Activated effector memory CD4-positive, alpha-beta T cell treated with Interleukin-2 at 50 U/mL for 16 hours (primary cell): Measurements from ENCODE around the gene PPP1R12C.
A peak's percentile ranks its signal among the peaks of the same experiment; 100 is the strongest.

ENCODE experiments used
- DNase-seq: peaks from one replicate; pipeline ENCODE4 v3.0.0-alpha.2; 2020

The PPP1R12C gene

DNA sequence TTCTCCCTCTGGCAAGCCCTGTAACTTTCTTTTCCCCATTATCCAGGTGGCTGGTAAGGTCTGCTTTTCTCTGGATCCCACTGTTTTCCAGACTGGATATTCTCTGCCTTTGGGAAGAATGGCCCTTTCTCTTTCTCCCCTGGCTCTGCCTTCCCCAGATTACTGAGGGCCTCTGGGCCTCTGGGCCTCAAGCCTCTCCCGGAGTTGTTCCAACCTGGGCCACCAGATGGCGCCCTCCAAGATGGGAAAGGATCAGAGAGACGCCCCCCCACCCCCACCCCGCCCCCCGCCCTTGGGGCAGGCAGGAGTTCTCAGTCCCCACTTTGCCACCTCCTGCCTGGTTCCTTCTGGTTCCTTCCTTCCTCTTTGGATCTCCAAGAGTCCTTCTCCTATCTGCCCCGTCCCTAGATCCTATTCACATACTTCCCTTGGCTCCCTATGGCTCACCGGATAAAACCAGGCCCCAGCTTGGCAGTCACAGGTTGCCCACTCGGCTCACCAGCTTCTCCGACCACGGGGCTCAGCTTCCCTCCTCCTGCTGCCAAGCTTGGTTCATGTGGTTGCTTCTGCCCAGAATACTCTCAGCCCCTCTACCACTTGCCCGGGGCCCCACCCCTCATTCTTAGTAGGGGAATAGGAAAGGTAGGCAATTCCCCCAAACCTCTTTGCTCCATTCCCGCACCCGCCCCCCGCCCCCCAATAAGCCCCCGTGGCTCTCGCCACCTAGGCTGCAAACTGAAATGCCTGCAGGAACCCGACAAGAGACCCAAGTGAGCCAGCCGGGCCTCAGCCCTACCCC, 28.7 kb downstream of the PPP1R12C start:
- peak; percentile 62 for DNase-seq

DNA sequence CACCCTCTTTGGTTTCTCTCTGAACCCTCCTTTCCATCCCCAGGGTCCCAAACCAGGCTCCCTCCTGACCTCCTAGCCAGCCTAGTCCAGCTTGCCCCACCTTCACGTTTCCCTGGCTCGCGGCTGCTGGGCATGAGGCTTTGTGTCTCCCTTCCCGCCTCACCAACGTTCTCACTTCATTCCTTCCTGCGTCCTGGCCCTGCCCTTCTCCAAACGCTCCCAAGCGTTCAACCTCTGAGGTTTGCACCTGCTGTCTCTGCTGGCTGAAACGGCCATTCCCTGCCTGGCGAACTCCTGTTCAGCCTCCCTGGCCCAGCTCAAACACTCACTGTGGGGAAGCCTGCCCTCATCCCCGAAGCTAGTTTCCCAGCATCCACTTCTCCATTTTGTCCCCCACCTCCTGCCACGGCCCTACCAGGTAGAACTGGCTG, 29.4 kb downstream of the PPP1R12C start:
- no peak for DNase-seq

DNA sequence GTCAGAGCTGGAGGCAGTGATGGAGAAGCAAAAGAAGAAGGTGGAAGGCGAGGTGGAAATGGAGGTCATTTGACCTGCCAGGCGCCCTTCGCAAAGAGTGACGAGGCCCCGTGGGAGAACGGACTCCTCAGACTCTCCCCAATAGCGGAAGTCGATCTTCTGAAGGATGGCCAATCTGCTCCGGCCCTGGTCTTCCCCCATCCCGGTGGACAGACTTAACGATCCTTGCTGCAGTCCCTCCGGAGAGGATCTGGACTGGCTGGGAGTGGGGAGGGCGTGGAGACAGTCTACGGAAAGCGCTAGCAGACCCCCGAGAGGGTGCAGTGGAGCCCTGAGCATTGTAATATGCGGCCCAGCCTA, 29.9 kb downstream of the PPP1R12C start:
- DNase-seq = no peak

DNA sequence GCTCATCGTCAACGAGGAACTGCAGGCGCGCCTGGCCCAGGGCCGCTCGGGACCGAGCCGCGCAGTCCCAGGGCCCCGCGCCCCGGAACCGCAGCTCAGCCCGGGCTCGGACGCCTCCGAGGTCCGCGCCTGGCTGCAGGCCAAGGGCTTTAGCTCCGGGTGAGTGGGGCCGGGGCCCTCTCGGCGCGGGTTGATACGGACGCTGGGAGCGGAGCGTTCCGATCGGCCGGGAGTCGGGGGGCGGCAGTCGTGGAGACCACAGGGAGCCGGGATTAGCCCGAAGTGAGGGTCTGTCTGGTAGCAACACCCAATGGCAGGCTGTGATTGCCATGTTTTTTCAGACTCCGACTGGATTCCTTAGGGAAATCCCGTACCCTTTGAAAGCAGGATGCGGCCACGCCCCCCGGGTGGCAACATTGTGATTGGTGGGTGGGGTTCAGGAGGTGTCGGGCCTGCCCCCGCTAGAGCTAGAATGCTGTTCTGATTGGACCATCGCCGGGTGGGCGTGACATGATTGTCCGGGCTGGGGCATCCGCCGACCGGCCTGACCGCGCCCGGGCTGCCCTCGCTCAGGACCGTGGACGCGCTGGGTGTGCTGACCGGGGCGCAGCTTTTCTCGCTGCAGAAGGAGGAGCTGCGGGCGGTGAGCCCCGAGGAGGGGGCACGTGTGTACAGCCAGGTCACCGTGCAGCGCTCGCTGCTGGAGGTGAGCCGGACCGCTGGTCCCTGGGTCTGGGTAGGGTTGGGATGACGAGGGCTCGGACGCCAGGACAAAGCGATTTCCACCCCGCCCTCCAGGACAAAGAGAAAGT, 30.5 kb downstream of the PPP1R12C start:
- DNase-seq = peak; percentile 28

DNA sequence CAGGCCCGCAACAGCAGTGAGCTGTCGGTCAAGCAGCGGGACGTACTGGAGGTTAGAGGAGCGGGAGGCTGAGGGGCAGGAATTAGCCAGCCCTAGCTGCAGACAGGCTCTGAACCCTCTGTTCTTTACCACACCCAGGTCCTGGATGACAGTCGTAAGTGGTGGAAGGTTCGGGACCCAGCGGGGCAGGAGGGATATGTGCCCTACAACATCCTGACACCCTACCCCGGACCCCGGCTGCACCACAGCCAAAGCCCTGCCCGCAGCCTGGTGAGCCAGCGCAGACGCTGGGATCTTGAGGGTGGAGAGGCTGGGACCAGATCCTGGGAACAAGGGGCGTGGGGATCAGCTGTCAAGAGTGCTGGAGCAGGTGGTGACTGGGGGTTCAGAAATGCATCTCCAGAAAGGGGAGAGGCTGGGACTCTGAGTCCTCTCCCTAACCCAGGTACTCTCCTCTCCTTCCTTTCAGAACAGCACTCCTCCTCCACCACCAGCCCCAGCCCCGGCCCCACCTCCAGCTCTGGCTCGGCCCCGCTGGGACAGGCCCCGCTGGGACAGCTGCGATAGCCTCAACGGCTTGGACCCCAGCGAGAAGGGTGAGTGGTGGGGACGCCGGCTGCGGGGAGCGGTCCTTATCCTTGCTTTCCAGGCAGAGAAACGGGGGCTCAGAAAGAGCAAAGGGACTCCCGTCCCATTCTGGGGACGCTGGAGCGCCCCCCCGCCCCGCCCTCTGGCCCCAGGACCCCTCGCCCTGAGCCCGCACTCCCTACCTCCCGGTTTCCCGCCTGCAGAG, 31.3 kb downstream of the PPP1R12C start:
- DNase-seq = no peak

DNA sequence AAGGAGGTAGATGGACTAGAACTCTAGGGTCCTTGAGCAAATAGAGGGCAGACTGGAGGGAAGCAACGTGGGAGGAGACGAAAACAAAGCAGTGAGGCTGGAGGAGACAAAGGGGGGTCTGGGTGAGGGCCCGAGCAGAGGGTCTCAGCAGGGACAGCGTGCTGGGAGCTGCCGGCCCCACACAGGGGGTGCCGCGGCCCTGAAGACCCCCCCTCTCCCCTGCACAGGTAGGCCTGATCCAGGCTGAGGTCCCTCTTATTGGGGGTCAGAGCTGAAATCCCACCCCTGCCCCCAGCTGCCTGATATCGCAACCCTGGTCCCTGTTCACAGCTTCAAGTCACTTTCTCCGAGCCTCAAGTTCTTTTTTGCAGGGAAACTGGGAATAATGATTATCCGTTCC, 33.0 kb downstream of the PPP1R12C start:
- DNase-seq = no peak

DNA sequence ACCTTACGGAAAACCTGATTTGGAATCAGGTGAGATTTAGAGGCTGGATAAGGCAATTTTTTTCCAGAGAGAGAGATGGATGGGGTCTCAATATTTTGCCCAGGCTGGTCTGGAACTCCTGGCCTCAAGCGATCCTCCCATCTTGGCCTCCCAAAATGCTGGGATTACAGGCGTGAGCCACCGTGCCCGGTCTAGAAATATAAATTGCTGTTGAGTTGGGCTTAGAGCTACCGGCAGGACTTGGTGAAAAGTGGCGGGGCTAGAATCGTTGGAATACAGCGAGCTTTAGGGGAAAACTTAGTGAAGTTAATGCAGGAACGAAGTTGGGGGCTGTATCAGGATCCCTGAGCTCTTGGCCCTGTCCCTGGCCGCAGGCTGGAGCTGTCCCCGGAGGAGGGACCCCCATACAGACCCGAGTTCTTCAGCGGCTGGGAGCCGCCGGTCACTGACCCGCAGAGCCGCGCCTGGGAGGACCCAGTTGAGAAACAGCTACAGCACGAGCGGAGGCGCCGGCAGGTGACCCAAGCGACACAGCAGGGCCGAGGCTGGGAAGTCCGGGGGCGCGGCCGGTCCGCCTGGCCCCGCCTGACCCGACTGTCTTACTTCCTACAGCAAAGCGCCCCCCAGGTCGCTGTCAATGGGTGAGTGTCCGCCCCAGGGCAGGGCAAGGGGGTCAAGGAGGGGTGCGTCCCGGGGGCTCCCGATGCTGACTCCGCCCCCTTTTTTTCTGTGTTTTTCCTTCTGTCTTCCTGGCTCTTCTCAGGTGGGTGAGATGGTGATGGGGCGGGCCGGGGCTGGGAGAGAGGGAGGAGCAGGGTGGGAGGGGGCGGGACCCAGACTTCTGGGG, 34.2 kb downstream of the PPP1R12C start:
- DNase-seq = no peak

DNA sequence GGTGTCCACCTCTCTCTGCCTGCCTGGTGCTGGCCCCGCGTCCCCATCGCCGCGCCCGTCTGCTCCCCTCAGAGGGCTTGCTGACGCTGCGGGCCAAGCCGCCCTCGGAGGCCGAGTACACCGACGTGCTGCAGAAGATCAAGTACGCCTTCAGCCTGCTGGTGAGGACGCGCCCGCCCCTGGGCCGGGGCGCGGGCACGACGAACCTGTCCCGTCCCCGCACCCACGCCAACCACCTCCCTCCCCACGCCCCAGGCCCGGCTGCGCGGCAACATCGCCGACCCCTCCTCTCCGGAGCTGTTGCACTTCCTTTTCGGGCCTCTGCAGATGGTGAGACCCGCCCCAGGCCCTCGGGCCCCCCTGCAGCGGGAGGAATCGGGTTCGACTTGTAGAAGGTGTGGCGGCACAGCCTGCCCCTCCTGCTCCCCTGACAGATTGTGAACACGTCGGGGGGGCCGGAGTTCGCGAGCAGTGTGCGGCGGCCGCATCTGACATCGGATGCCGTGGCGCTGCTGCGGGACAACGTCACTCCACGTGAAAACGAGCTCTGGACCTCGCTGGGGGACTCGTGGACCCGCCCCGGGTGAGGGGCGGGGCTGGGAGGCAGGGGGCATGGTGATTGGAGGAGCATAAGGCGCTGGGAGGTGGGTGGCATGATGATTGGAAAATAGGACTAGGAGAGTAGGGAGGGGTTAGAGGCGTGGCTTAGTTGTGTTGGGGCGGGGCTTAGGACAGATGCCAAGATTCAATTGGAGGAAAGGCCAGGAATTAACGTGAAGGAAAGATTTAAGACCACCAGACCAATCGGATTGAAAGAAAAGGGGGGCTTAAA, 35.2 kb downstream of the PPP1R12C start:
- DNase-seq = no peak

DNA sequence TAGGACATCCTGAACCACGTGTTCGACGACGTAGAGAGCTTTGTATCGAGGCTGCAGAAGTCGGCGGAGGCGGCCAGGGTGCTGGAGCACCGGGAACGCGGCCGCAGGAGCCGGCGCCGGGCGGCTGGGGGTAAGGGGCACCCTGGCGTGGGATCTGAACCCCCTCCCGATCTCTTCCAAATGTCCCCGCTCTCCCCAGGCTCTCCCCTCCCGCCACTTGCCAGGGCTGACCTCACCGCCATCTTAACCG, 35.7 kb downstream of the PPP1R12C start:
- DNase-seq = no peak

DNA sequence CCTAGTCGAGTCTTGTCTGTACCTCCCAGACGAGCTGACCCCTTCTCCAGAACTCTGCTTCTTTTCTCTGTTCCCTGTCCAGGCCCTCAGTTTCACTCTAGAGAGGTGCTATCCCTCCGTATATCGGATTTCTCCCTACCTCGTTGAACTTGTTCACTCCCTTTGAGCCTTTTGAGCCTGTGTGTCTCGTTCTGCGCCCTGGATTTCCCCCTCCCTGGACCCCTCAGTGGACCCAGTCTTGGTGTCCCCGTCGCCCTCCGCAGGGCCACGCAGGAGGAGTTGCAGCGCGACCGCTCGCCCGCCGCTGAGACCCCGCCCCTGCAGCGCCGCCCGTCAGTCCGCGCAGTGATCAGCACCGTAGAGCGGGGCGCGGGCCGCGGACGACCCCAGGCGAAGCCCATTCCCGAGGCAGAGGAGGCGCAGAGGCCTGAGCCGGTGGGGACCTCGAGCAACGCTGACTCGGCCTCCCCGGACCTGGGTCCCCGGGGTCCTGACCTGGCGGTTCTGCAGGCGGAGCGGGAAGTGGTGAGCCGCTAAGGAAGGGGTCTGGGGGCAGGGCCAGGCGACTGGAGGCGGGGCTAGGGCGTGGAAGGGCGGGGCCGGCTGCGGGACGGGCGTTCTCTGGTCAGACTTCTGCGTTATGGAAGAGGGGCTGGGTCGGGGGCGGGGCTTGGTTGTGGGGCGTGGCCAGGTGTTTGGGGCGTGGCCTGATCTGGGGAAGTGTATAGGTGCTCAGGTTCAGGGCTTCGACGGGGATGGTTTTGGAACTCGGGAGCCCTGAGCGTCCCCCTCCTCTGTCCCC, 36.3 kb downstream of the PPP1R12C start:
- peak; percentile 89 for DNase-seq

DNA sequence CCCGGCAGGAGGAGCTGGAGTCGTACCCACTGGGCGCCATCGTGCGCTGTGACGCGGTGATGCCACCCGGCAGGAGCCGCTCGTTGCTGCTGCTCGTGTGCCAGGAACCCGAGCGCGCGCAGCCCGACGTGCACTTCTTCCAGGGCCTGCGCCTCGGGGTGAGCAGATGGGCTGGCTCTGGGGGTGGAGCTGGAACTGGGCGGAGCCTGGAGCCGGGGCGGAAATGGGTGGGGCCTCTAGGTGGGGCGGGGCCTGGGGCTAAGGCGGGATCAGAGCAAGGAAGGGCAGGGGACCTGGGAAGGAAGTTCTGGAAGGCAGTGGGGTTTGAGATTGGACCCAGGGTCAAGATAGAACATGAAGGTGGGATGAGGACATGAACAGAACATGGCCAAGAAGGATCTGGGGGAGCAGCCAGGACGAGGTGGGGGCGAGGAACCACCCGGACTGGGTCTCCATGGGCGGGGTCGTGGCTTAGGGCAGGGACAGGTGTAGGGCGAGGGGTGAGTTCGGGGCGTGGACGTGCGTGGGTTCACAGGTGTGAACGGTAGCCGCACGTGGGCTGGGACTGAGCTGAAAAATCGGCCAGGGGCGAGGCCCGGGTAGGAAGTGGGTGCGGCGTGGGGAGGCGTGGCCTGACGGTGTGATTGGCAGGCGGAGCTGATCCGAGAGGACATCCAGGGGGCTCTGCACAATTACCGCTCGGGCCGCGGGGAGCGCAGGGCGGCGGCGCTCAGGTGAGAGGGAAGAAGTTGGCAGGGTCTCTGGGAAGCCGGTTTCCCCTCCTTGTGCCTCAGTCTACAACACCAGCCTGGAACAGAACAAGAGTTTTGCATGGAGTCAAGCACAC, 37.1 kb downstream of the PPP1R12C start:
- DNase-seq = peak; percentile 47

DNA sequence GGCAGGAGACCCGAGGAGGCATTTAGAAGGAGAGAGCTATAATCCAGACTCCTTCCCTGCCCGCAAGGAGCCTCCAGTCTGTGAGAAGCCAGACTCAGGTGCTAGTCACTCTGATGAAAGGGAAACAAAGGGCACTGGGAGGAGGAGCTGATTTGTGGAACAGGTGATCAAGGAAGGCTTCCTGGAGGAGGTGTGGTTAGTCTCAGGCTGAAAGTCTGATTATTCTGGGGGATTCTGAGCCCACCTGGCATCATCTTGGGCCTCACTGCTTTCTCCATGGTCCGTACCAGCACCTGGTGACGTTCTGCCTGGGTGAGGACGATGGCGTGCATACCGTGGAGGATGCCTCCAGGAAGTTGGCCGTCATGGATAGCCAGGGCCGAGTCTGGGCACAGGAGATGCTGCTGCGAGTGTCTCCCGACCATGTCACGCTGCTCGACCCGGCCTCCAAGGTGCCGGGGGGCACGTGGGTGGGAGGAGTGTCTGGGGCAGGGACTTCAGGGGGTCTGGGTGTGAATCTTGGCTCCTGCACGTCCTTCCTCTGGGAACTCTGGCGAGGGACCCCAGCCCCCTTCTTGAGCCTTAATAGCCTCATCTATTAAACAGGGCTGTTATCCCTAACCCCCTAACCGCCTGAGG, 37.9 kb downstream of the PPP1R12C start:
- no peak for DNase-seq

DNA sequence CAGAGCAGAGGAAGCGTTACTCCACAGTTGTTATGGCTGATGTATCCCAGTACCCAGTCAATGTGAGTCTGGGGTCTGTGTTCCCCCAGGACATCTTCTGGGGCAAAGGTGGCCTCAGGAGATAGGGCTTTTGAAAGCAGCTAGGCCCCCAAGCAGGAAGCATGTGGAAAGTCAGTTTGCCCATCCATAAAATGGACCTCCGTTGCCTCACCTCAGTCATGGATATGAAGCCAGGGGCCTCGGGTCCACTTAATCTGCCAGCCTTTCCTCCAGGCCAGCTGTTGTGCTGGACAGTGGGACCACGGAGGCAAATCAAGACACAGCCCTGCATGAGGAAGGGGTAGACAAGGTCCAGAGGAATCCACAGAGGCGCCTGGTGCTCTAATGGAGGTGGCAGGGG, 38.4 kb downstream of the PPP1R12C start:
- no peak for DNase-seq

DNA sequence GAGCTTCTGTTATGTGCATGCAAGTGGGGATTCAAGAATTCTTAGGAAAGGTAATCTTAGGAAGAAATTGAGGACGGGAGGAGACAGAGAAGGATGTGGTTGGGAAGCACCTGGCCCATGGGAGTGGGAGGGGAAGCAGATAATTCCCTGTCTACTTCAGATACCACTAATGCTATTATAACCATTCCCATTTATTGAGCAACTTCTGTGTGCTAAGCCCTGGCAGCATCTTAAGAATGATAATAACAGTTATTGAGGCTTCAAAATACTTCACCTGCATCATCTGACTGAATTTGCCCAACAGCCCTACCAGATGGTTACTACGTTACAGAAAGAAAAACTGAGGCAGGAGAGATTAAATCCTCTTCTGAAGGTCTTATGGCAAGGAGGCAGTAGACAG, 40.3 kb downstream of the PPP1R12C start:
- no peak for DNase-seq

DNA sequence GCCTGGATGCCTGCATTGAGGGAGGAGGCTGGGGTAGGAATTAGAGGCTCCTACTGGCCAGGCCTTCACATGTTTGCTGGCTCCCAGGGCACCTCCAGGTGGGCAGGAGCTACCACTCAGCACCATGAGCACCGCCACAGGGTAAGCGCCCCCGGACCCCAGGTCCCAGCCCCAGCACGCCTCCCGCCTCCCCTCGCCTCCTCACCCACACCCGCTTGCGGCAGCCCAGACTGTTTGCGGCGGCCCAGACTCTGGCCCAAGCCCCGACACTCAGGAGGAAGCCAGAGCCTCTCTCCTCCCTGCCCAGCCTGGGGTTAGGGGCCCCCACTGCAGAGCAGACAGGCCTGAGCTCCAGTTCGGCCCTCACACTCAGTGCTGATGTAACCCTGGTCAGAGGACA, 41.1 kb downstream of the PPP1R12C start:
- DNase-seq = no peak

DNA sequence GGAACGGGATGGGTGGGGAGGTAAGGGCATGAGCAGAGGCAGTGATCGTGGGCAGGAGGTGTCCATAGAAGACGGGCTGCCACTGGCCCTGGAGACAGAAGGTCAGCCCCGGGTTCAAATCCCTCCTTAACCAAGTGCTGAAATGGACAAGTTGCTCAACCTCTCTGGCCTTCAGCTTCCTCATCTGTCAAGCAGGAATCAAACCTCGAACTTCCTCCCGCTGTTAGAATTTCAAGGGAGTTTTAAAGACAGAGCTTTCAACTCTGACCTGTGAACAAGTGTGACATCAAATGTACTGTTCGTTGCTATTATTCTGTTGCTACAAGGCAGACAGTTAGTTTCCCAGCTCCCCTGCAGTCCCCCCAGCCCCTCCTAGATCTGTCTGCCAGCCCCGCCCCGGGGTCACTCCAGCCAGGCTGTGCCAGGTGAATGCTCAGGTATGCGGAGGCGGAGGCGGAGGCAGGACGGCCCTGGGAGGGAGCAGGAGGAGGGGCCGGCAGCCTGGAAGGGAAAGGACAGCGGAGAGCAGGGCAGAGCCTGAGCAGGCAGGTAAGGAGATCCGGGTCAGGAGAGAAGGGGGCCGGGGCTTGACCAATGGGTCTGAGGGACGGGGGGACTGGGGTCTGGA, 42.0 kb downstream of the PPP1R12C start, which contains the start of gene EPS8L1:
Gene EPS8L1, plus strand, starts transcription at position 499 of the 628 bp plus-strand sequence. CDS start 576 bp downstream, outside the sequence.
- DNase-seq = no peak

DNA sequence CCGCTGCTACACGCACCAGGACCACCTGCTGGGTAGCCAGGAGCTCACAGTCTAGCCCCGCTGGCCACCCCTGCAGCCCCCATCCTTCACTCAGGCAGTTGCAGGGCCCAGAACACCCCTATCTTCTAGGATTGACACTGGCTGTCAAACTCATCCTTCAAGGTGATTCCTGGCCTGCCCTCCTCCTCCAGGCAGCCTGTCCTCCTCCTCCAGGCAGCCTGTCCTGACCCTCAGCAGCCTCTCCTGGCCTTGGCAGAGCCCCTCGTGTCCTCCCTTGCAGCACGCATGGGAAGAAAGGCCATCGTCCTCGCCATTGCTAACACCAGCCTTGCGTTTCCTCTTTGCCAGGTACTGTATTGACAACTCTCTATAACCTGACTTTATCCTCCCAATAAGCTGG, 45.5 kb downstream of the PPP1R12C start:
- no peak for DNase-seq

DNA sequence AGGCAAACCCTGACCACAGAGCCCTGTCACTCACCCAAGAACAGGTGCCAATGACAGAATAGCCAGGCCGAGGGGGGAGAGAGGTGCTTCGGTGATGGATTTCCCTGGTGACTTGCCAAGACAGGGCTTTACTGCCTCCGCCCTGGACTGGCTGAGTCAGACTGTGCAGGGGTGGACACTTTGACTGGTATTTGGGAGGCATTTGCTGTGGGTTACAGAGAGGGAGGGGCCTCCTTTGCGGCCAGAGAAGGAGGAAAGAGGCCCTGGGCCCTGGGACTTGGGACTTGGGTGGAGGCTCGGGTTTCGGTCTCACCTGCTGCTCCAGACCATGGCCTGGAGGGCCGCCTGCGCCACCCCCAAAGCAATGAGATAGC, 46.3 kb downstream of the PPP1R12C start:
- no peak for DNase-seq
